Germinal center (tissue), 1 donor: ENCODE data around the gene FUT3.

ENCODE experiments used
- DNase-seq: peaks from one replicate; pipeline ENCODE4 v3.0.0; 2012; ENCODE audit warnings: mixed read lengths, low spot score

FUT3 gene

GRCh38 chr19:5801796-5802619 lies 49.2 kb downstream of the FUT3 start:
- DNase-seq = no peak

DNA sequence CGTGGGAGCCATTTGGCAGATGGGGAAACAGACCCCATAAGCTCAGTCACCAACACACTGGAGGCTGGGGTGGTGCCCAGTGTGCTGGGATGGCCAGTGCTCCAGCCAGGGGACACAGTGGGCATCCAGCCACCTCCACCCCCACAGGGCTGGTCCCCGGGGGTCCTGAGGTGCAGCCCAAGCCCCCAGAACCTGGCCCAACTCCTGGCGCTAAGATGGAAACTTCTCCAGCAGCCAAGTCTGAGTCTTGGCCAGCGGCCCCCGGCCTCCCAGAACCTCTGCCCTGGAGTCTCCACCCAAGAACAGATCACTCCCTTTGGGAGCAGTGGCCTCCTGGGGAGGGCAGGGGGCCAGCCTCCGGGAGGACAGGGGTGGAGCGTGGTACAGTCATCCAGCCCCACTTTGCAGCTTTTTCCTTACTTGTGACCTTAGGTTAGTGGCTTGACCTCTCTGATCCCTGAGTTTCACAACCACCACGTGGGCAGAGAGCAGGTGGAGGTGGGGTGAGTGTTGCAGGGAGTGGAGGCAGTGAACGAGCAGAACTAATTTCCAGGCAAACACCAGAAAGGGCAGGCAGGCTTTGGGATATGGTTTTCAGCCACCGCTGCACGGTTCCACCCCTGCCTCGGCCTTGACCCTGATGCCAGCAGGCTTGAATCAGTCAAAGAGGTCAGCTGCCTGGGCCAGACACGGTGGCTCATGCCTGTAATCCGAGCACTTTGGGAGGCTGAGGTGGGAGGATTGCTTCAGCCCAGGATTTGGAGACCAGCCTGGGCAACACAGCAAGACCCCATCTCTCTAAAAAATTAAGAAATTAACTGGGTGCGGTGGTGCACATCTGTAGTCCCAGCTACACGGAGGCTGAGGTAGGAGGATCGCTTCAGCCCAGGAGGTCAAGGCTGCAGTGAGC lies 50.6 kb downstream of the FUT3 start:
- no peak for DNase-seq

- DNase-seq = no peak
Observed at GRCh38 chr19:5799247-5800241, 51.7 kb downstream of the FUT3 start.

DNA sequence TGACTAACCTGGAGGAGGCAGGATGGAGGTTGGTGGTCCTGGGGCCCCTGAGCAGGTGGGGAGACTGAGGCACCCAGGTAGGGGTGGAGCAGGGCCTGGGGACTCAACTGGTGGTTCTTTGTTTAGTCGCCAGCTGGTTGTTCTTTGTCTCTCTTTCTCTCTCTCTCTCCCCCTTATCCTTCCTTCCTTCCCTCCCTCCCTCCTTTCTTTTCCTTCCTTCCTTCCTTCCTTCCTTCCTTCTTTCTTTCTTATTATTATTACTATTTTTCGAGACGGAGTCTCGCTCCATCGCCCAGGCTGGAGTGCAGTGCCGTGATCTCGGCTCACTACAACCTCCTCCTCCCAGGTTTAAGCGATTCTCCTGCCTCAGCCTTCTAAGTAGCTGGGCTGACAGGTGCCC lies 53.0 kb downstream of the FUT3 start:
- DNase-seq = no peak

DNA sequence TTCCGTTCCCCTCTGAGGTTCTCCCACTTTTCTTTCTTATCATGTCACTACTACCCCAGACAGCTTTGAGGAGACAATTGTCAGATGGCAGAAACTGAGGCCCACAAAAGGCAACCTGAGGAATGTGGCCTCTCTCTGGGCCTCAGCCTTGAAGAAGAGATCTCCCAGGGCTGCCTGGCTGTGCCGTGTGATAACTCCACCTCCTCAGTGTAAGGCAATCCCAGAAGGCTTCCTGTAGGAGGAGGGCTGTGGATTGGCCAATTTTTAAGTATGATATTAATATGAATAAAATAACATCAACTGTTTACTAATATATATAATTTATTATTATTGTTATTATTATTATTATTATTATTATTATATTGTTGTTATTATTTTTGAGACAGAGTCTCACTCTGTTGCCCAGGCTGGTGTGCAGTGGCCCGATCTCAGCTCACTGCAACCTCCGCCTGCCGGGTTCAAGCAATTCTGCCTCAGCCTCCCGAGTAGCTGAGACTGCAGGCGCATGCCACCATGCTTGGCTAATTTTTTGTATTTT lies 55.8 kb downstream of the FUT3 start:
- no peak for DNase-seq

- no peak for DNase-seq
Observed at GRCh38 chr19:5793188-5793587, 58.1 kb downstream of the FUT3 start.
